B cell (primary cell): ENCODE measurements around the gene HOOK2.

Source experiments
- EZH2 ChIP-seq: IDR thresholded peaks from 2 replicates; pipeline ENCODE4 v1.6.1; 2012; ENCODE audit warnings: borderline replicate concordance, low read depth, mild to moderate bottlenecking, moderate library complexity, low read length; ENCODE audit not compliant: insufficient read depth, poor library complexity, severe bottlenecking
- TF ChIP-seq, protein P1 (sequence below): fragments of 200-600 bp; IDR thresholded peaks from one replicate; pipeline ENCODE4 v1.8.0; 2022; ENCODE audit warnings: antibody characterized with exemption, mild to moderate bottlenecking

DNA sequence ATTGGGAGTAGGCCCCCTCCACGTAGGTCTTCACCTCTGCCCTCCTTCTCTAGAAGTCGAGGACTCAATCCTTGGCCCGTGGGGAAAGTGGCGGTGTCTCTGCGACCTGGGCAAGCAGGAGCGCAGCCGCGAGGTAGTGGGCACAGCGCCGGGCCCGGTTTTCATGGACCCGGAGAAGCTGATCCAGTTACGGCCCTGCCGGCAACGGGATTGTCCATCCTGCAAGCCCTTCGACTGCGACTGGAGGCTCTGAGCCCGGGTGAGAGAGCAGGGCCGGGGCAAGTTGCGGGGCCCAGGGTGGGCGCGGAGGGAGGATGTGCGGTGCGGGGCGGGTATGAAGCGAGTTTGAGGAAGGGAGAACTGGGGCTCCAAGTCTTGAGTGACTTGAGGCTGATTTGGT lies 28.7 kb upstream of the HOOK2 start:
- TF ChIP-seq, protein P1, sequence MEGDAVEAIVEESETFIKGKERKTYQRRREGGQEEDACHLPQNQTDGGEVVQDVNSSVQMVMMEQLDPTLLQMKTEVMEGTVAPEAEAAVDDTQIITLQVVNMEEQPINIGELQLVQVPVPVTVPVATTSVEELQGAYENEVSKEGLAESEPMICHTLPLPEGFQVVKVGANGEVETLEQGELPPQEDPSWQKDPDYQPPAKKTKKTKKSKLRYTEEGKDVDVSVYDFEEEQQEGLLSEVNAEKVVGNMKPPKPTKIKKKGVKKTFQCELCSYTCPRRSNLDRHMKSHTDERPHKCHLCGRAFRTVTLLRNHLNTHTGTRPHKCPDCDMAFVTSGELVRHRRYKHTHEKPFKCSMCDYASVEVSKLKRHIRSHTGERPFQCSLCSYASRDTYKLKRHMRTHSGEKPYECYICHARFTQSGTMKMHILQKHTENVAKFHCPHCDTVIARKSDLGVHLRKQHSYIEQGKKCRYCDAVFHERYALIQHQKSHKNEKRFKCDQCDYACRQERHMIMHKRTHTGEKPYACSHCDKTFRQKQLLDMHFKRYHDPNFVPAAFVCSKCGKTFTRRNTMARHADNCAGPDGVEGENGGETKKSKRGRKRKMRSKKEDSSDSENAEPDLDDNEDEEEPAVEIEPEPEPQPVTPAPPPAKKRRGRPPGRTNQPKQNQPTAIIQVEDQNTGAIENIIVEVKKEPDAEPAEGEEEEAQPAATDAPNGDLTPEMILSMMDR = no peak
- TF ChIP-seq EZH2 = no peak
